ENCODE results near the gene PKHD1. TPM values are rescaled to one million over a fixed set of nuclear protein-coding genes. Genes with fewer than 3 reads are reported as not detected.

Gene PKHD1
- total RNA-seq, 1 experiment from 2014 or later = 0.09 TPM

DNA sequence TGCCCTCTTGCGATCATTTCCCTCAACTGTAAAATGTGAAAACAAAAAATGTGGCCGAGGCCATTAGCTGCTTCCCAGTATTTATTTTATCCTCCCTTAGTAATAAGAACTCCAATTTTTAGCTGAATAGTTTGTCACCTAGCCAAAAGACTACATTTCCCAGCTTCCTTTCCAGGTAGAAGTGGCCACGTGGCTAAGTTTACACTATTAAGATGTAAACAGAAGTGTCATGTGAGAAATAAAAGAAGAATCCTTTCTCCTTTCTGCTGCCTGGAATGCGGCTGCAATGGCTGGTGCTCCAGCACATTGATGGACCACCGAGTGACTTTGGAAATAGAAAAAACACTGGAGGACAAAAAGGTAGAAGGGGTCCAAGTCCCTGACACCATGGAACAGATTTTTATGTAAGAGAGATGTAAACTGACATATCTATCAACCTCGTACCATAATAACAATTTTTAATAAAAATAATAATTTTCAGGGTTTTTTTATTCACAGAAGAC, 268.8 kb downstream of the PKHD1 start:
- Mint-ChIP-seq H3K9me3 (no peaks in the 10 kb centered on the region), H3K27ac (no peak overlapping the region), H3K36me3 (ENCODE audit: insufficient read depth in 1 of 3, low read depth in 3 of 3) (no peaks in the 10 kb centered on the region), H3K4me3 (no peak overlapping the region), H3K27me3 (ENCODE audit: low read depth) (peaks cover 7% of the 10 kb centered on the region; the same call in 1 of the 2 replicates), H3K4me1 (peaks cover 28 to 30% of the 10 kb centered on the region in 2 experiments)
- Histone ChIP-seq H3K4ac (ENCODE audit: low read depth, low read length) (no peak overlapping the region), H3K9me3 (ENCODE audit: control insufficient read depth, low read depth, low read length) (no peaks in the 10 kb centered on the region), H4K91ac (ENCODE audit: insufficient read length, low read depth, low read length) (no peak overlapping the region), H4K5ac (ENCODE audit: insufficient read length, low read depth, low read length) (no peak overlapping the region), H3K23me2 (ENCODE audit: insufficient read length, low read depth, low read length, poor library complexity, severe bottlenecking) (no peaks in the 10 kb centered on the region), H3K4me2 (ENCODE audit: insufficient read depth, insufficient read length, low read length) (no peak overlapping the region), H2AFZ (ENCODE audit: low read length) (no peak overlapping the region), H4K20me1 (ENCODE audit: control insufficient read depth, insufficient read depth, insufficient read length) (no peaks in the 10 kb centered on the region), H2BK120ac (ENCODE audit: low read depth, low read length, poor library complexity, severe bottlenecking) (no peak overlapping the region), H3K79me2 (ENCODE audit: insufficient read depth, low read length) (no peaks in the 10 kb centered on the region), H3T11ph (ENCODE audit: low read length) (no peak overlapping the region), H3K27me3 (ENCODE audit: insufficient read depth, low read length) (no peaks in the 10 kb centered on the region), H3K27ac (ENCODE audit: insufficient read length, low read depth, low read length) (no peak overlapping the region), H2BK5ac (ENCODE audit: insufficient read length, low read length) (no peak overlapping the region), H3K18ac (ENCODE audit: insufficient read length, low read depth, low read length) (no peak overlapping the region), H3K14ac (ENCODE audit: insufficient read depth, low read length) (no peak overlapping the region), H2BK15ac (ENCODE audit: low read depth, low read length) (no peak overlapping the region), H2BK20ac (ENCODE audit: low read depth, low read length, poor library complexity, severe bottlenecking) (no peak overlapping the region), H4K8ac (replicated peaks; ENCODE audit: insufficient read length, low read depth, low read length) (no peak overlapping the region), H3K23ac (ENCODE audit: insufficient read length, low read depth, low read length) (no peak overlapping the region), H3K79me1 (ENCODE audit: insufficient read depth, low read depth, low read length, poor library complexity, severe bottlenecking) (no peaks in the 10 kb centered on the region), H2AK5ac (ENCODE audit: insufficient read length, low read length) (no peak overlapping the region), H3K9ac (ENCODE audit: extremely low read depth, insufficient read length, low read length) (no peak overlapping the region), H3K4me1 (ENCODE audit: insufficient read depth, low read length) (peaks cover 8% of the 10 kb centered on the region; the same call in 1 of the 2 replicates), H2BK12ac (ENCODE audit: insufficient read length, low read depth, low read length) (no peak overlapping the region), H3K56ac (ENCODE audit: insufficient read length, low read depth, low read length) (no peak overlapping the region)
- DNase-seq = no peak
- TF ChIP-seq, protein P1, sequence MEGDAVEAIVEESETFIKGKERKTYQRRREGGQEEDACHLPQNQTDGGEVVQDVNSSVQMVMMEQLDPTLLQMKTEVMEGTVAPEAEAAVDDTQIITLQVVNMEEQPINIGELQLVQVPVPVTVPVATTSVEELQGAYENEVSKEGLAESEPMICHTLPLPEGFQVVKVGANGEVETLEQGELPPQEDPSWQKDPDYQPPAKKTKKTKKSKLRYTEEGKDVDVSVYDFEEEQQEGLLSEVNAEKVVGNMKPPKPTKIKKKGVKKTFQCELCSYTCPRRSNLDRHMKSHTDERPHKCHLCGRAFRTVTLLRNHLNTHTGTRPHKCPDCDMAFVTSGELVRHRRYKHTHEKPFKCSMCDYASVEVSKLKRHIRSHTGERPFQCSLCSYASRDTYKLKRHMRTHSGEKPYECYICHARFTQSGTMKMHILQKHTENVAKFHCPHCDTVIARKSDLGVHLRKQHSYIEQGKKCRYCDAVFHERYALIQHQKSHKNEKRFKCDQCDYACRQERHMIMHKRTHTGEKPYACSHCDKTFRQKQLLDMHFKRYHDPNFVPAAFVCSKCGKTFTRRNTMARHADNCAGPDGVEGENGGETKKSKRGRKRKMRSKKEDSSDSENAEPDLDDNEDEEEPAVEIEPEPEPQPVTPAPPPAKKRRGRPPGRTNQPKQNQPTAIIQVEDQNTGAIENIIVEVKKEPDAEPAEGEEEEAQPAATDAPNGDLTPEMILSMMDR (conservative IDR thresholded peaks at IDR 0.05) = no peak
- WGBS (ENCODE audit: extremely low coverage, insufficient read length, low lambda C conversion rate) = no CpG with 5 or more reads among the region's 6 CpGs
